CD4-positive, CD25-positive, alpha-beta regulatory T cell (primary cell): ENCODE data around the gene ITPKB. TPM values are rescaled to one million over a fixed set of nuclear protein-coding genes. Genes with fewer than 3 reads are reported as not detected.

Experiments
- ATAC-seq, 2 donors: fragments of 150-1000 bp; cut with Tn5 transposase; one replicate each; pipeline ENCODE4 v1.10.0; 2021; ENCODE audit warnings: low read depth in 2 of 2, moderate number of reproducible peaks in 2 of 2, moderate library complexity in 1 of 2
- DNase-seq, 3 donors: peaks; one replicate each; pipeline versions ENCODE4 v3.0.0 to v3.0.0-alpha.2; 2012 to 2022; ENCODE audit warnings: mixed read lengths in 1 of 3
- H3K27ac ChIP-seq: one replicate; pipeline ENCODE4 v1.7.0; 2013; ENCODE audit warnings: mild to moderate bottlenecking, low read length; ENCODE audit not compliant: insufficient read depth, poor library complexity, severe bottlenecking
- H3K27me3 ChIP-seq: one replicate; pipeline ENCODE4 v1.7.0; 2013; ENCODE audit warnings: low read length; ENCODE audit not compliant: control insufficient read depth, insufficient read depth
- H3K36me3 ChIP-seq: one replicate; pipeline ENCODE4 v1.7.0; 2013; ENCODE audit warnings: mild to moderate bottlenecking, low read length, moderate library complexity; ENCODE audit not compliant: control insufficient read depth, insufficient read depth
- H3K4me1 ChIP-seq: 2 replicates; pipeline ENCODE4 v1.7.0; 2013; ENCODE audit warnings: mild to moderate bottlenecking, low read length; ENCODE audit not compliant: insufficient read depth, control insufficient read depth, poor library complexity, severe bottlenecking
- H3K4me3 ChIP-seq: one replicate; pipeline ENCODE4 v1.7.0; 2013; ENCODE audit warnings: low read depth, mild to moderate bottlenecking, low read length, moderate library complexity
- H3K9me3 ChIP-seq, 2 experiments: 1 replicate in 1 of 2; 2 replicates in 1 of 2; pipeline ENCODE4 v1.7.0; 2013; ENCODE audit warnings: low read length in 2 of 2, mild to moderate bottlenecking in 1 of 2, moderate library complexity in 1 of 2; ENCODE audit not compliant: control insufficient read depth in 2 of 2
- H3K27ac Mint-ChIP-seq, 3 donors: one replicate each; pipeline ENCODE4 v1.8.0; 2020 to 2022; ENCODE audit warnings: mild to moderate bottlenecking in 3 of 3, mixed read lengths in 3 of 3, moderate library complexity in 2 of 3
- H3K27me3 Mint-ChIP-seq: one replicate; pipeline ENCODE4 v1.8.0; 2022; ENCODE audit warnings: mild to moderate bottlenecking, mixed read lengths
- H3K36me3 Mint-ChIP-seq: one replicate; pipeline ENCODE4 v1.8.0; 2020; ENCODE audit warnings: mixed read lengths
- H3K4me1 Mint-ChIP-seq, 4 donors: one replicate each; pipeline ENCODE4 v1.8.0; 2020 to 2022; ENCODE audit warnings: mixed read lengths in 4 of 4, mild to moderate bottlenecking in 1 of 4
- H3K4me3 Mint-ChIP-seq, 4 donors: one replicate each; pipeline ENCODE4 v1.8.0; 2020 to 2022; ENCODE audit warnings: mild to moderate bottlenecking in 4 of 4, mixed read lengths in 4 of 4, moderate library complexity in 3 of 4
- H3K9me3 Mint-ChIP-seq, 7 donors: one replicate each; pipeline ENCODE4 v1.8.0; 2020 to 2022; ENCODE audit warnings: mixed read lengths in 7 of 7, mild to moderate bottlenecking in 3 of 7, moderate library complexity in 2 of 7
- polyA plus RNA-seq, 4 donors: library from polyadenylated mRNA; unstranded; fragments of 300-500 nt; fragmentation: Illumina TruSeq; gene quantifications; one replicate each; pipeline ENCODE4 v1.2.3, GENCODE V29; 2021
- total RNA-seq: library from RNA; stranded (reverse); gene quantifications from one replicate; pipeline ENCODE4 v1.2.3, GENCODE V29; 2022

The ITPKB gene
- total and polyA plus RNA-seq, 5 donors from 2014 or later = 38.5 to 216 (median 48.0) TPM

- Mint-ChIP-seq H3K4me3 (peak overlapping the region in 3 of 4 donors; percentile 34 to 63 (median 60)), H3K4me1 (peaks cover 16 to 78% (median 51%) of the 10 kb centered on the region in 4 donors), H3K27me3 (no peaks in the 10 kb centered on the region), H3K36me3 (peaks cover 15% of the 10 kb centered on the region), H3K9me3 (no peaks in the 10 kb centered on the region), H3K27ac (peak overlapping the region in 2 of 3 donors; percentile 90 to 95)
- H3K9me3 ChIP-seq = no peaks in the 10 kb centered on the region
- ATAC-seq (no peak), DNase-seq (no peak)
- H3K4me1 ChIP-seq = peaks cover 48% of the 10 kb centered on the region
- peaks cover 6% of the 10 kb centered on the region for H3K36me3 ChIP-seq
- no peak overlapping the region for H3K4me3 ChIP-seq
- H3K27ac ChIP-seq = no peak overlapping the region
- no peaks in the 10 kb centered on the region for H3K27me3 ChIP-seq
These were observed 72.9 kb downstream of the ITPKB start for GRCh38 chr1:226666164-226666506.

GRCh38 chr1:226665505-226666163 lies 73.4 kb downstream of the ITPKB start:
- peak overlapping the region; percentile 34 to 72 (median 48) for H3K4me3 Mint-ChIP-seq
- peaks cover 43% of the 10 kb centered on the region for H3K4me1 ChIP-seq

GRCh38 chr1:226664413-226665101 lies 74.5 kb downstream of the ITPKB start:
- peak overlapping the region; percentile 36 to 83 (median 77) for H3K4me3 Mint-ChIP-seq
- peak overlapping the region in 2 of 3 donors; percentile 57 to 98 for H3K27ac Mint-ChIP-seq
- no peaks in the 10 kb centered on the region for H3K9me3 Mint-ChIP-seq
- H3K36me3 Mint-ChIP-seq = peaks cover 24% of the 10 kb centered on the region
- no peaks in the 10 kb centered on the region for H3K27me3 Mint-ChIP-seq
- no peaks in the 10 kb centered on the region for H3K27me3 ChIP-seq
- no peak overlapping the region for H3K27ac ChIP-seq
- H3K4me1 ChIP-seq = peaks cover 38% of the 10 kb centered on the region
- ATAC-seq (no peak), DNase-seq (no peak)
- peaks cover 5 to 77% (median 56%) of the 10 kb centered on the region in 4 donors for H3K4me1 Mint-ChIP-seq
- peaks cover 5% of the 10 kb centered on the region for H3K36me3 ChIP-seq
- H3K9me3 ChIP-seq = no peaks in the 10 kb centered on the region
- no peak overlapping the region for H3K4me3 ChIP-seq

More at GRCh38 chr1:226665505-226666163, 73.4 kb downstream of the ITPKB start:
- Mint-ChIP-seq H3K27ac (peak overlapping the region in 2 of 3 donors; percentile 90 to 95), H3K27me3 (no peaks in the 10 kb centered on the region), H3K36me3 (peaks cover 17% of the 10 kb centered on the region), H3K9me3 (no peaks in the 10 kb centered on the region), H3K4me1 (peaks cover 11 to 79% (median 52%) of the 10 kb centered on the region in 4 donors)
- ATAC-seq = no peak
- Histone ChIP-seq H3K27ac (no peak overlapping the region), H3K27me3 (no peaks in the 10 kb centered on the region), H3K36me3 (peaks cover 5% of the 10 kb centered on the region), H3K4me3 (no peak overlapping the region), H3K9me3 (no peaks in the 10 kb centered on the region)
- no peak for DNase-seq

- Histone ChIP-seq H3K4me3 (peak overlapping the region; percentile 63), H3K27me3 (no peaks in the 10 kb centered on the region), H3K27ac (no peak overlapping the region), H3K36me3 (peaks cover 5% of the 10 kb centered on the region), H3K4me1 (peaks cover 28% of the 10 kb centered on the region), H3K9me3 (no peaks in the 10 kb centered on the region)
- Mint-ChIP-seq H3K27ac (peak overlapping the region in 2 of 3 donors; percentile 82 to 98), H3K4me3 (peak overlapping the region; percentile 72 to 83 (median 77)), H3K9me3 (no peaks in the 10 kb centered on the region), H3K36me3 (peaks cover 24% of the 10 kb centered on the region), H3K27me3 (no peaks in the 10 kb centered on the region), H3K4me1 (peaks cover 0 to 82% (median 54%) of the 10 kb centered on the region in 4 donors)
- ATAC-seq = no peak
- no peak for DNase-seq
These were observed 75.8 kb downstream of the ITPKB start for GRCh38 chr1:226663327-226663704.

GRCh38 chr1:226662642-226663326 lies 76.3 kb downstream of the ITPKB start:
- H3K9me3 ChIP-seq = no peaks in the 10 kb centered on the region
- H3K4me3 Mint-ChIP-seq = peak overlapping the region; percentile 72 to 83 (median 77)
- peaks cover 22% of the 10 kb centered on the region for H3K4me1 ChIP-seq
- peak overlapping the region in 2 of 3 donors; percentile 82 to 98 for H3K27ac Mint-ChIP-seq
- peaks cover 0 to 82% (median 51%) of the 10 kb centered on the region in 4 donors for H3K4me1 Mint-ChIP-seq
- no peaks in the 10 kb centered on the region for H3K27me3 ChIP-seq
- DNase-seq (peak; percentile 81 to 91 (median 81)), ATAC-seq (peak; percentile 93 to 95)
- peaks cover 24% of the 10 kb centered on the region for H3K36me3 Mint-ChIP-seq
- H3K36me3 ChIP-seq = peaks cover 5% of the 10 kb centered on the region
- no peak overlapping the region for H3K27ac ChIP-seq
- peak overlapping the region; percentile 63 for H3K4me3 ChIP-seq
- no peaks in the 10 kb centered on the region for H3K9me3 Mint-ChIP-seq
- H3K27me3 Mint-ChIP-seq = no peaks in the 10 kb centered on the region

- H3K27ac Mint-ChIP-seq = peak overlapping the region in 2 of 3 donors; percentile 97 to 98
These were observed 77.1 kb downstream of the ITPKB start for GRCh38 chr1:226661965-226662364.

GRCh38 chr1:226661271-226661670 lies 77.8 kb downstream of the ITPKB start:
- peak overlapping the region in 3 of 4 donors; percentile 72 to 87 (median 76) for H3K4me3 Mint-ChIP-seq
- H3K4me1 ChIP-seq = peaks cover 8% of the 10 kb centered on the region
- peak in 1 of 3 donors; percentile 46 for DNase-seq
- no peaks in the 10 kb centered on the region for H3K9me3 Mint-ChIP-seq
- H3K27ac ChIP-seq = no peak overlapping the region
- no peak for ATAC-seq
- H3K27me3 Mint-ChIP-seq = no peaks in the 10 kb centered on the region
- H3K4me3 ChIP-seq = peak overlapping the region; percentile 8
- no peaks in the 10 kb centered on the region for H3K9me3 ChIP-seq
- H3K4me1 Mint-ChIP-seq = peaks cover 0 to 86% (median 49%) of the 10 kb centered on the region in 4 donors
- H3K36me3 Mint-ChIP-seq = peaks cover 18% of the 10 kb centered on the region
- no peaks in the 10 kb centered on the region for H3K27me3 ChIP-seq
- H3K27ac Mint-ChIP-seq = peak overlapping the region in 2 of 3 donors; percentile 97 to 98
- peaks cover 5% of the 10 kb centered on the region for H3K36me3 ChIP-seq

More at GRCh38 chr1:226661965-226662364, 77.1 kb downstream of the ITPKB start:
- H3K4me3 ChIP-seq = peak overlapping the region; percentile 63
- Mint-ChIP-seq H3K4me1 (peaks cover 0 to 86% (median 50%) of the 10 kb centered on the region in 4 donors), H3K36me3 (peaks cover 22% of the 10 kb centered on the region), H3K4me3 (peak overlapping the region; percentile 72 to 87 (median 77)), H3K27me3 (no peaks in the 10 kb centered on the region), H3K9me3 (no peaks in the 10 kb centered on the region)
- no peaks in the 10 kb centered on the region for H3K27me3 ChIP-seq
- peaks cover 15% of the 10 kb centered on the region for H3K4me1 ChIP-seq
- no peaks in the 10 kb centered on the region for H3K9me3 ChIP-seq
- H3K36me3 ChIP-seq = peaks cover 5% of the 10 kb centered on the region
- no peak overlapping the region for H3K27ac ChIP-seq
- DNase-seq (no peak), ATAC-seq (no peak)
